ENCODE measurements around the gene FUT3.
"Not testable (repeated sequence)": the region's sequence is repeated elsewhere in the genome, so short reads cannot be mapped to it uniquely, and the experiment has no call there.

Gene FUT3

DNA sequence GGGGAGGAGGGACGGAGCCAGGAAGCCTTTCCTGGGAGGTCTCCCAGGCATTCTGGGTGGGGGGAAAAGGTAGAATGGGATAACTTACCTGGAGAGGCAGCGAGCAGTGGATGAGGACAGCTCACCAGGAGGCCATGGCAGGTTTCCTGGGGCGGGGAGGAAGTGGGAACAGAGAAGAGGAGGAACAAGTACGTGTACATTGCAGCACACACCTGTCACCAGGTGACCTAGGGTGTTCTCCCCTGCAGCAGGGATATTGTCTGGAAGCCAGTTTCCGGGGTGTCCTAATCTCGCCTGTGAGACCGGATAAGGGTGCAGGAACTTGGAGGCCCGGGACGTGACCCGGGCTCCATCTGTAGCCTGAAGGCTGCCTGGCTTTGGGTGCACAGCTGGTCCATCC lies at the start of gene FUT3:
Gene FUT3, minus strand, starts transcription at position 148 of the 400 bp plus-strand sequence.
- DNase-seq (ENCODE audit: low read depth), result no peak

DNA sequence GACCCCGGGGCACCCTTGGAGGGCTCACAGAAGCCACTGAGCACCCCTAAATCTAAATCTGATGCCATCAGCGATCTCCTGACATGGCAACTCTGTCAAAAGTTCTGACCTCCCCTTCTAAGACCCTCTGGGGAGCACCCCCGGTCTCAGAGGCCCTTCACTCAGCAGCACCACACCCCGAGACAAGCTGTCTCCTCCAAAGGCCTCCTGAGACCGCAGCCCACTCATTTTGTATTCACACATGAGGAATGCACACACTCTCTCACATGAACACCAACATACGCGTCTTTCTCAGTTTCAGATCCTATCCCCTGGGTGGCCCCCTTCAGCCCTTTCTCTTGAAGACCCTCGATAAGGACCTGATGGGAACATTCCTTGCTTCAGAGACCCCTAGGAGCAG lies 49.7 kb upstream of the FUT3 start:
- DNase-seq (ENCODE audit: low read depth), result no peak

DNA sequence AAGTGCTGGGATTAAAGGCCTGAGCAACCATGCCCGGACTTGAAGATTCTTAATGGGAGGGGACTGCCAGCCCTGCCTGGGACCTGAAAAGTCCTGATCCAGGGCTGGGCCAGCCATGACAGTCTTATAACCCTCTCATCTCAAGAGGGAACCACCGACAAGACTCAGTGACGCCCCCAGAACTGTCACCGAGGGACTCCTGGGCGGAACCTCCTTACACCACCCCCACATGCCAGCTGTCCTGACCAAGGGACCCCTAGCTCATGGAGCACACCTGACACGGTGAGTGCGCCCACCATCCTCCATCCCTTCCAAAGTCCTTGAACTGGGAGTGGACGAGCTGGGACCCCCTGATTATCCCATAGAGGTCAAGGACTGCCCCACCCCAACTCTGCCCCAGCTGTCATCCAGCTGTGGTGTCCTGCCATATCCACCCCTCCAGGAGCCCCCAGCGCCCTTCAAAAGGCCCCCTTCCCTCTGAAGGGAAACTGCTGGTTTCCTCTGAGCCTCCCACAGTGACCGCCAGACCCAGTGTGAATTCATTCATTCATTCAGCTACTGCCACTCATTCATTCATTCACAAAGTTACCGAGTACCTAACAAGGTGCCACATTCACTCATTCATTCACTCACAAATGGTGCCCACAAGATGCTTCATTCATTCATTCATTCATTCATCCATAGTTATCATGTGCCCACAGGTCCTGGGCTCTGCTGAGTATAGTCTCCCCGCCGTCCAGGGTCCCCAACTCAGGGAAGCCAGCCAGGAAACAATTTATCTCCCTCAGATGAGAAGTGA lies 48.7 kb upstream of the FUT3 start:
- no peak for DNase-seq (ENCODE audit: low read depth)

DNA sequence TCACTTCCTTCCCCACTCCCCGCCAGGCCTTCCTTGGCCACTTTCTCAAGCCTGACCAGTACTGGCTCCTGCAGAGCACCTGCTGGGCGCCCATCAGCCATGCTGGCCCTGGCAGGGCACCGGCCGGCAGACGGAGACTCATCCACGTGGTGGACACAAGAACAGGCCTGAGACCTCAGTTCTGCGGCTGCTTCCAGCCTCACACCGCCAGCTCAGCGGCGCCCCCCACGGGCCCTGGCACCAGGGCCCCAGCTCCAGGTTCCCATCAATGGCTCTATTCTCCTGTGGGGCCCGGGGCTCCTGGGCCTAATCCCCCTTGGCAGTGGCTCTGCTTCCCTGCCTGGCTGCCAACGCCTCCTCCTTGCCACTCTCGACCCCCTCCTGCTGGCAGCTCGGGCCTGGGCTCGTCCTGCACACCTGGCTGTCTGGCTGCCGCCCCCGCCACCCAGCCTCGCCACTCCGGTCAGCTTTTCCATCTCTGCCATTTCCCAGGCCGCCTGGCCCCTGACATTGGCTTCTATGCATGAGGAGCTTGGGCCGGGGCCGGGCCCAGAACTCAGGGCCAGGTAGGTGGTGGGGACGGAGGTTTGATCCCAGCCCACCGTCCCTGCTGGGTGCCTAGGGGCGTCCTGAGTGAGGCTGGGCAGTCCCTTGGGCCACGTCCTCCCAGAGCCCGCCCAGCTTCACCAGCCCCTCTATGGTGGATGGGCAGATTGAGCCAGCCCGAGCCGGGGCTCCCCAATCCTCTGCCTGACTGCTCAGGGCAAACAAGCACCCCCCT lies 46.1 kb upstream of the FUT3 start:
- DNase-seq (ENCODE audit: low read depth), result no peak

DNA sequence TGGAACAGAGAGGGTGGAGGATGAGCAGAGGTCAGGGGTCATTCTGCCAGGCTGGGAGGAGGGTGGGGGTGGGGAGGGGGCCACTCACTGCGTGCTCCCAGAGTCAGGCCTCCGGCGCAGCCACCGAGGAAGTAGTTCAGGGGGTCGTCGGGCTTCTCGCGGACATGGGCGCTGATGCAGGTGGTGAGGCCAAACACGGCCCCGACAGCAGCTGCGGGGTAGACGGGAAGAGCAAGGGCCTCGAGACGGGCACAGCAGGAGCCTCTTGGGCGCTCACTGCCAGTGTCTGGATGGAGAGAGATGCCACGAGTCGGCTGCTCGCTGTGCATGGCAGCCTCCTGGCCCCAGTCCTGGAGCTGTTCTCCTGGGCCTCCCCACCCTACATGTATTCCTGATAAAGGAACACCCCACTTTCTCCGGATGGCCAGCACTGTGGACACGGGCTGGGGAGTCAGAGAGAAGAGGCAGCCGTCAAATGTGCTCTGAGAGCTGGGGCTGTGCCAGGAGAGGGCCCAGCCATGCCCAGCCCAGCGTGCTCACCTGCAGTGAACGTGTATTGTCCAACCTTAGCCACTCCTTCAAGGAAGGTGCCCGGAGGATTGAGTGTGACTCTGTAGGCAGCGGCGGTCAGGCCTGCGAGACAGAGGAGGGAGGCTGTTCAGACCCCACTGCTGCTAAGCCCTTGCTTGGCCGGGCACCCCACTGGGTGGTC lies 45.3 kb upstream of the FUT3 start:
- DNase-seq (ENCODE audit: low read depth), result no peak

DNA sequence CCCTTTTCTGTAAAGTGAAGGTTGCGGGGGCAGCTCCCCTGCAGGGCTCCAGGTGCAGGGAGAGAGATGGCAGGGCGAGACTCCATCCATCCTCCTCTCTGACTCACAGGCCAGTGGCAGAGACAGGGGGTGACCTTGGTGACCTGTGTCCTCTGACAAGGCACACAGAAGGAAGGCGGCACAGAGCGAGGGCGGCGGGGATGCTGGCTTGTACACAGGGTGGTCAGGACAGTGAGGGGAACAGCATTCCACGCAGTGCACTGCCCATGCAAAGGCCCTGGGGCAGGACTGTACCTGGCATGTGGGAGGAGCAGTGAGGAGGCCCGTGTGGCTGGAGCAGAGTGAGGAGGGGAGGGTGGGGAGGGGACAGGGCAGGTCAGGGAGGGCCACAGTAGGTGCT lies 44.6 kb upstream of the FUT3 start:
- no peak for DNase-seq (ENCODE audit: low read depth)

DNA sequence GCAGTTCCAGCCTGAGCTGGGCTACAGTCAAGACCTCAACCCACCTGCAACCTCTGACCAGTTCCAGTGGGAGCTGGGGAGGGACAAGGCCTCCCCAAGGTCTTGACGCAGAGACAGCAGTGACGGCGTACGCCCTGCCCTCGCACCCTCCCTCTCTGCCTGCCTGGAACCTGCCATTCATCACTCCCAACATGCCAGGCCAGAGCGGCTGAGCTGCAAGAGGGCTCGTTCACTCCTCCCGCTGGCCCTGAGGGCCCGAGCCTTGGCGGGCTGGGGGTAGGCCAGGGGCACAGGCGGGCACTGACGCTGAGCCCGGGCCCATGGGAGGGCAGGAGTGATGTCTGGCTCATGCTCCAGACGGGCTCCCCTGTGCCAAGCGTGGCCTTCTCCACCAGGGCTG lies 44.2 kb upstream of the FUT3 start:
- no peak for DNase-seq (ENCODE audit: low read depth)

DNA sequence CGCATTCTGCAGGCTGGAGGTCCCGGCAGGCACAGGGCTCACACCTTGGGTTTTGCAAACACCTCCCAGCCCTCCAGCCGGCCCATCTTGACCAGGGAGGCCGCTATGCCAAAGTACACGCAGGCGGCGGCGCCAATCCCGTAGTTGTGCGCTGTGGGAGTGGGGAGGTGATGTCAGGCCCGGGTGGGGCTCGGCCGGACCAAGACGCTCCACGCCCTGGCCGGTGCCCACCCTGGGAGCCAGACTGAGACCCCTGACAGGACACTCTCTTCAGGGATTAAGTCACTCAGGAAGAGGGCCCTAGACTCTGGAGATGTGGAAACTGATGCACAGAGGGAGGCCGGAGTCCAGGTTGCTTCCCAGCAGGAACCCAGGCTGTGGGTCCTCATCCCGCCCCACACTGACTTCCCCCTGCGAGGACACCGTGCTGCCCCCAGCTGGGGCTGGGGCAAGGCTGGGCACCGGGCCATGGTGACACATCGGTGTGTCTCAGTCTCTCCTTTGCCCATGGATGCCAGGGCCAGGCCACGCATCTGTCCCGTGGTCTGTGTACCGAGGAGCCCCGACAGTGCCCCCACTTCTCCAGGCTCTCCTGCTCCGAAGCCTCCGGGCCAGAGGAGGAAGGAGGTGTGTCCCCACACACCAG lies 43.6 kb upstream of the FUT3 start:
- no peak for DNase-seq (ENCODE audit: low read depth)

DNA sequence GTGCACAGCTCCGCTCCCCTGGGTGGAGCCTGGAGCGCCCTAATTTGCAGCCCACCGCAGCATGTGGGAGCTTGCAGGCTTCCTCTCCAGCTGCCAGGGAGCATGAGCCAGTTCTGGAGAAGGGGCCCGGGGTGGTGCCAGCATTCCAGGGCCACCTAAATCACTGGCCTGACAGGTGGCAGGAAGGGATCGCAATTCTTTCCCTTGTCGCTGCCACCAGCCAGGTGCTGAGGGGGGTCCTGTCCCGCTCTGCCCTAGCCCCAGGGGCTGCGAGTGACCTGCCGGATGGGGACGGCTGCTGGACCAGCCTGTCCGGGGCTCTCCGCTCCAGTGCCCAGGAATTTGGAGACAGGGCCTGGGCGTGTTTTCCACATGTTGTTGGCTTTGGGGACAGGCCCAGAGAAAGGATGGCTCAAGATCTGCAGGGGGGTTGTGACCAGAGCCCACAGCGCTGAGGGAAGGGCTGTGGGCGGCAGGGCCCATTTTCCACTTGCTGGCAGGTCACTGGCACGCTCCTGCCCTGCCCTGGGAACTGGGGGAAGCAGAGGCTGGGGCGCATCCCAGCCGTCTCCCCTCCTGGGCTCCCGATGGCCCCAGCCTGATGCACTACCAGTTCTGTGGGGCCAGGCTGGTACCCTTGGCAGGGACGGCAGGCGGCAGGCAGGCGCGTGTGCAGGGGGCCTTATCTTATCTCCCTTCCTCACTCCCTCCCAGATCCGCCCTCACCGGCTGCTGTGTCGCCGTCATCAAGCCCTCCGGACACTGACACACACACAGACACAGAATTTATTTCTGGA lies 42.9 kb upstream of the FUT3 start:
- no peak for DNase-seq (ENCODE audit: low read depth)

DNA sequence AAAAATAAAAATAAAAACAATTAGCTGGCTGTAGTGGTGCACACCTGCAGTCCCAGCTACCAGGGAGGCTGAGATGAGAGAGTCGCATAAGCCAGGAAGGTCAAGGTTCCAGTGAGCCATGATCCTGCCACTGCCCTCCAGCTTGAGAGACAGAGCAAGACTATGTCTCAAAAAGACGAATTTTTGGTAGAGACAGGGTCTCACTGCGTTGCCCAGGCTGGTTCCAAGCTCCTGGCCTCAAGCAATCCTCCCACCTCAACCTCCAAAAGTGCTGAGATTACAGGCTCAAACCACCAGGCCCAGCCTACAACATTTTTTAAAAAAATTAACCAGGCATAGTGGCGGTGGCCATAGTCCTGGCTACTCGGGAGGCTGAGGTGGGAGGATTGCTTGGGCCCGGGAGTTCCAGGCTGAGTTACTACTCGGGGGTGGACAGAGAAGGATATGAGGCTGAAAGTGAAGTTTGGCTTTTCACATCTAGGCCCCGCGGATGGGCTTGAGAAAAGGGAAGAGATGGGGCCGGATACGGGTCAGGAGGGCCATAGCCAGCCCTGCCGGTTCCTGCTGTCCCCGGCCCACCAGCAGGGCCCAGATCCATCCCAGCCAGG lies 42.2 kb upstream of the FUT3 start:
- no peak for DNase-seq (ENCODE audit: low read depth)

DNA sequence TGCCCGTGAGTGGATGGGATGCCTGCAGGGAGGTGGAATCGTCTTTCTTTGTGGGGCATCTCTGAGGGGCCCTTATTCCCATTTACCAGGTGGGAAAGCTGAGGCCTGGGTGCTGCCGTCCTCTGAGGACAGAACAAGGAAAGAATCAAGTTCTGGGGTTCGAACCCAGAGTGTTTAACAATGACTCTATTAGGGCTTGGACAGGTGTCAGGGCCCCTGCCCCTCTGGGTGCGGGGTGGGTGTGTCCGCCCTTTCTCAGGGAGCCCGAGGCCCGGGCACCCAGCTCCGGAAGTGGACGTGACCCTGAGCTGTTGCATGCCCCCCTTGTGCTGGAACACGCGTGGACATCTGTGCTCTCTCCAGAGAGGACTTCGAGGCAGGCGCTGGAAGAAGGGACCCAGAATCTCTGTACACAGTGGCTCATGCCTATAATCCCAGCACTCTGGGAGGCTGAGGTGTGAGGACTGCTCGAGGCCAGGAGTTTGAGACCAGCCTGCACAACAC lies 41.6 kb upstream of the FUT3 start:
- no peak for DNase-seq (ENCODE audit: low read depth)

DNA sequence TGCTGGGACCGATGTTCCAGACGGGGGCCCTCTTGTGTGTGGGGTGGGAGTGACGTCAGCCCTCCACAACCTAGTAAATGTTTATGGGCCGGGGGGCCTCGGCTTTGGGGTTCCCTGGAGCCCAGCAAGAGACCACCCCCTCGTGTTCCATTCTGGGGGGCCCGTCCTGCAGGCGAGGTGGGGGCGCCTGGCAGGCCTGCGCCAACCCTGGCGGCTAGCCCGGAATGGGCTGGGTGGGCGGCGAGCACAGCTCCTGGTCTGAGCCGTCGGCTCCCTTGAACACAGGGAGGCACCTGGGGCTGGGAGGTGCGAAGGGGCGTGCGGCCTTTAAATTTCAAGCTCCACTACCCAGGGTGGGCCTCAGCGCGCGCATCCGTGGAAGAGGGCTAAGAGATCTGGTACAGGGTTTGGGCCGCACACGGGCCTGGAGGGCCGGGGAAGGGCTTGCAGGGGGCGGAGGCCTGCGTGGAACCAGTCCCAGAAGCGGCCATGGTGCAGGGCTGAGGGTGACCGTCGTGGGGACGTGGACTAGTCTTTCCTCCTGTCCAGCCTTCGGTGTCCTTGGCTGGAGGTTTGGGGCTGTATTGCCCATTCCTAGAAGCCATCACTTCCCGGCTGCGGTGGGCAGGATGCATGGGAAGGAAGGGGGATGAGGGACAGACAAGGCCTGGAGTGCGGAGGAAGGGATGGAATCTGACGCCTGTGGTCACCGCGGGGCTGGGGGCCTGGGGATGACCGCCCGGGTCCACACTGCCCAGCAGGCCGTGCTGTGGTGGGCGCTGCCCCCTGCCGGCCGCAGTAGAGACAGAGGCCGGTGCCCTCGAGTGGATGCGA lies 40.9 kb upstream of the FUT3 start:
- no peak for DNase-seq (ENCODE audit: low read depth)

DNA sequence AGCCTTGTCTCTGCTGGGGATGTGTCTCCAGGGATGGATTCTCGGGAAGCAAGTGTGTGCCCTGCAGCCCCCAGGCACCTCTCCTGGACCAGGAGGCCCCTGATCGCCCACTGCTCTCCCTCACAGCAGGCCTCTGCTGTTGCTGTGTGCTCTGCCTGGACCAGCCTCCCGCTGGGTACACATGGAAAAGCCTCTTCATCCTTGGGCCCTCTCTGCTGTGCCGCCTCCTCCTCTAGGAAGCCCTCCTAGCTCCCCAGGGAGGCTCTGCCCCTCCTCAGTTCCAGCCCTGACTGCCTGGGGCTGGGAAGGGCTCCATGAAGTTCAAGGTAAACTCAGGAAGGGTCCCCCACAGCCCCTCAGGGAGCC lies 40.3 kb upstream of the FUT3 start:
- no peak for DNase-seq (ENCODE audit: low read depth)

DNA sequence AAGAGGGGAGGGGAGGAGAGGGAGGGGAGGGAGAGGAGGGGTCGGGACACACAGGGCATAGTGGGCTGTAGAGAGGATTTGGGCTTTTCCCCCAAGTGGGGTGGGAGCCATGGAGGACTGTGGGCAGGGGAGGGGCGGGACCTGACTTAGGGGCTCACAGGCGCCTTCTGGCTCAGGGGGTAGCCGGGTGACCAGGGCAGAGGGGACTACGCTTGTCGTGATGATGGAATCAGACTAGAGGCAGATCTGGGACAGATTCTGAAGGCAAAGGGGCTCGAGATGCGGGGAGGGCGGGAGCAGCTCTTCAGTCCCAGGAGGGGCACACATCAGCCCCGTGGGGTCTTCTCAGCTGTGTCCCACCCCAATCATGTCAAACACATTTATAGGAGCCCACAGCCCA lies 38.9 kb upstream of the FUT3 start:
- DNase-seq (ENCODE audit: low read depth), result no peak

DNA sequence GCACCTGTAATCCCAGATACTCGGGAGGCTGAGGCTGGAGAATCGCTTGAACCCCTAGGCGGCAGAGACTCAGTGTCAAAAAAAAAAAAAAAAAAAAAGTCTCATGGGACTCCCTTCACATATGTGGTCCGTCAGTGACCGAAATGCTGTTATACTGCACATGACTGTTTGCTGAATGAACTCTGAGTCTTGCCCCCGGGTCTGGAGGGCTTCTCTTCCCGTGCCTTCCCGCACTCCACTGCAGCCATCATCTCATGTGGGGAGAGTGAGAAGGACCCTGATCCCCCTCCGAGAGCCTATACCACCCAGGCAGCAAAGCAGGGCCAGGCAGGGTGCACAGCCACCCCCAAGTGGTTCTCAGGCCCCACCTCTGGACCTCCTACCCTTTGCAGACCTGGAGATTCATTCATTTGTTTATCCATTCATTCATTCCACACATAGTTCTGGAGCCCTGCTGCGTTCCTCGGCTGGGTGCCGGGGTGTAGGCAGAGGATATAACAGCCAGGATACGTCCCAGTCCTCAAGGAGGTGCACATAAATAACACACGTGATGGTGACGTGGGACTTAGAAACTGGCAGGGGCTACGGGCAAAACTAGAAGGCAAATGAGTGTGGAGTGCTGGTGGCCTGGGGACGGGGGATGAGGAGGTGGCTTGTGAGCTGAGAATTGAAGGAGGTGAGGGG lies 38.2 kb upstream of the FUT3 start:
- DNase-seq (ENCODE audit: low read depth), result no peak

DNA sequence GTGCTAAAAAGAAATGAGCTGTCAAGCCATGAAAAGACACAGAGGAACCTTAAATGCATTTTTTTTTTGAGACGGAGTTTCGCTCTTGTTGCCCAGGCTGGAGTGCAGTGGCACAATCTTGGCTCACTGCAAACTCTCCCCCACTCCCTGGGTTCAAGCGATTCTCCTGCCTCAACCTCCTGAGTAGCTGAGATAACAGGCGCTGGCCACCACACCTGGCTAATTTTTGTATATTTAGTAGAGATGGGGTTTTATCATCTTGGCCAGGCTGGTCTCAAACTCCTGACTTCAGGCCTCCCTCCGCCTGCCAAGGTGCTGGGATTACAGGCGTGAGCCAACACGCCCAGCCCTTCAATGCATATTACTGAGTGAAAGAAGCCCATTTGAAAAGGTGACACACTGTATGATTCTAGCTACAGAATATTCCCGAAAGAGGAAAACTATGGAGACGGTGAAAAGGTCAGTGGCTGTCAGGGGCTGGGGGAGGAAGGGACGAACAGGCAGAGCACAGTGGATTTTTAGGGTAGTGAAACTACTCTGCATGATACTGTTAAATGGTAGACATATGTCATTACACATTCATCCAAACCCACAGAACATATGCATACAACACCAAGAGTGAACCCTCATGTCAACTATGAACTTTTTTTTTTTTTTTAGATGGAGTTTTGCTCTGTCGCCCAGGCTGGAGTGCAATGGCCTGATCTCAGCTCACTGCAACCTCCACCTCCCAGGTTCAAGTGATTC lies 33.0 kb upstream of the FUT3 start:
- DNase-seq (ENCODE audit: low read depth), result not testable (repeated sequence)

DNA sequence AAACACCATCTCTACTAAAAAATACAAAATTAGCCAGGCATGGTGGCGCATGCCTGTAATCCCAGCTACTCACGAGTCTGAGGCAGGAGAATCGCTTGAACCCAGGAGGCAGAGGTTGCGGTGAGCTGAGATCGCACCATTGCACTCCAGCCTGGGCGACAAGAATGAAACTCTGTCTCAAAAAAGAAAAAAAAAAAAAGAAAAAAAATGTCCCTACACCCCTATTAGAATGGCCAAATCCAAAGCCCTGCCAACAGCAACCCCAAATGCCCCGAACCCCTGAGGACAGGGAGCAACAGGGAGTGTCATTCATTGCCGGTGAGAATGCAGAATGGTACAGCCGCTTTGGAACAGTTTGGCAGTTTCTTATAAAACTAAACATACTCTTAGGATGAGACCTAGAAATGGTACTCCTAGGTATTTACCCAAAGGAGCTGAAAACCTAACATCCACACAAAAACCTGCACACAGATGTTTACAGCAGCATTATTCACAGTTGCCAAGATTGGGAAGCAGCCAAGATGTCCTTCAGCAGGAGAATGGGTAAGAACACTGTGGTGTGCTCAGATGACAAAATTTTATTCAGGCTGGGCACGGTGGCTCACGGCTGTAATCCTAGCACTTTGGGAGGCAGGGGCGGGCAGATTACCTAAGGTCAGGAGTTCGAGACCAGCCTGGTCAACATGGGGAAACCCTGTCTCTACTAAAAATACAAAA lies 32.1 kb upstream of the FUT3 start:
- not testable (repeated sequence) for DNase-seq (ENCODE audit: low read depth)

DNA sequence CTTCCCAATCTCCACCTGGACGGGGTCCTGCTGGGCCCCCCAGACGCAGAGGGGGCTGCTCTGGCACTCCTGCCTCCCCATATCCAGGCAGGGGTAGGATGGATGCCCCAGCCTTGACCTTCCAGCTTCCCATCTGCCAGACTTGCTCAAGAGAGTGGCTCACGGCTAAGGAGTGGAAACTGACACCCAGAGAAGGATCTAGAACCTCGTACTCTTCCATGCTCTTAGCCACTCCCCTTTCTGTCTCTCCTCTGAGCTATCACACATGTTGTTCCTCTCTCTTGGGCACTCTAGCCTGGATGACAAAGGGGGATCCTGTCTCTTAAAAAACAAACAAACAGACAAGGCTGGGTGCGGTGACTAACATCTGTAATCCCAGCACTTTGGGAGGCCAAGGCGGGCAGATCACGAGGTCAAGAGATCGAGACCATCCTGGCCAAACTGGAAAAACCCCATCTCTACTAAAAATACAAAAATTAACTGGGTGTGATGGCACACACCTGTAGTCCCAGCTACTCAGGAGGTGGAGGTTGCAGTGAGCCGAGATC lies 31.2 kb upstream of the FUT3 start:
- no peak for DNase-seq (ENCODE audit: low read depth)

Measured in fibroblast of the conjunctiva (primary cell).